ENCODE measurements around the gene MOGAT2. TPM values are rescaled to one million over a fixed set of nuclear protein-coding genes. Genes with fewer than 3 reads are reported as not detected.

Gene MOGAT2
- total RNA-seq, 1 donor from 2014 or later: not detected

- TF ChIP-seq EZH2 (IDR thresholded peaks at IDR 0.05; ENCODE audit: insufficient read depth, low read length) (no peak), CTCF (IDR thresholded peaks at IDR 0.05; ENCODE audit: insufficient read depth, low read depth, low read length) (no peak)
- no peak overlapping the region for H3K4me3 Mint-ChIP-seq (ENCODE audit: unreplicated experiment)
- no peak overlapping the region for H3K27ac Mint-ChIP-seq (ENCODE audit: unreplicated experiment)
Measured at GRCh38 chr11:75725547-75726320, 8.1 kb downstream of the MOGAT2 start.

GRCh38 chr11:75728992-75729391, 11.4 kb downstream of the MOGAT2 start:
- H3K9ac ChIP-seq (ENCODE audit: low read length): no peak overlapping the region
- no peak overlapping the region for H3K4me2 ChIP-seq (ENCODE audit: low read length)
- no peaks in the 10 kb centered on the region for H3K27me3 ChIP-seq (ENCODE audit: insufficient read depth, low read length)
- FAIRE-seq (no peak), DNase-seq (ENCODE audit: low read depth) (no peak)
- H3K36me3 Mint-ChIP-seq (ENCODE audit: low read depth, unreplicated experiment): peaks cover 3% of the 10 kb centered on the region
- no peaks in the 10 kb centered on the region for H3K36me3 ChIP-seq (ENCODE audit: insufficient read depth, low read length)
- no peak overlapping the region for H3K4me3 Mint-ChIP-seq (ENCODE audit: unreplicated experiment)
- H3K27ac ChIP-seq (ENCODE audit: low read depth, low read length): no peak overlapping the region
- H3K4me3 ChIP-seq (ENCODE audit: insufficient read depth, low read depth, low read length): no peak overlapping the region
- H3K9me3 ChIP-seq (ENCODE audit: insufficient read depth, low read depth, low read length): no peaks in the 10 kb centered on the region
- no peaks in the 10 kb centered on the region for H3K79me2 ChIP-seq (ENCODE audit: insufficient read depth, low read length)
- TF ChIP-seq CTCF (IDR thresholded peaks at IDR 0.05; ENCODE audit: insufficient read depth, low read depth, low read length) (no peak), EZH2 (IDR thresholded peaks at IDR 0.05; ENCODE audit: insufficient read depth, low read length) (no peak)
- H4K20me1 ChIP-seq (ENCODE audit: insufficient read depth, low read length): no peaks in the 10 kb centered on the region
- peaks cover 5% of the 10 kb centered on the region for H3K4me1 ChIP-seq (ENCODE audit: insufficient read depth, low read length)
- H2AFZ ChIP-seq (ENCODE audit: low read depth, low read length): no peak overlapping the region
- H3K27me3 Mint-ChIP-seq (ENCODE audit: low read depth, unreplicated experiment): peaks cover 31% of the 10 kb centered on the region
- H3K9me3 Mint-ChIP-seq (ENCODE audit: unreplicated experiment): peaks cover 6% of the 10 kb centered on the region
- no peaks in the 10 kb centered on the region for H3K4me1 Mint-ChIP-seq (ENCODE audit: low read depth, unreplicated experiment)
- no peak overlapping the region for H3K27ac Mint-ChIP-seq (ENCODE audit: unreplicated experiment)

More at GRCh38 chr11:75725547-75726320, 8.1 kb downstream of the MOGAT2 start:
- H3K27me3 Mint-ChIP-seq (ENCODE audit: low read depth, unreplicated experiment): peaks cover 22% of the 10 kb centered on the region
- H2AFZ ChIP-seq (ENCODE audit: low read depth, low read length): no peak overlapping the region
- H3K9me3 ChIP-seq (ENCODE audit: insufficient read depth, low read depth, low read length): no peaks in the 10 kb centered on the region
- H3K4me3 ChIP-seq (ENCODE audit: insufficient read depth, low read depth, low read length): no peak overlapping the region
- no peaks in the 10 kb centered on the region for H3K9me3 Mint-ChIP-seq (ENCODE audit: unreplicated experiment)
- no peaks in the 10 kb centered on the region for H3K4me1 ChIP-seq (ENCODE audit: insufficient read depth, low read length)
- FAIRE-seq (no peak), DNase-seq (ENCODE audit: low read depth) (no peak)
- H3K36me3 ChIP-seq (ENCODE audit: insufficient read depth, low read length): no peaks in the 10 kb centered on the region
- H3K36me3 Mint-ChIP-seq (ENCODE audit: low read depth, unreplicated experiment): no peaks in the 10 kb centered on the region
- no peaks in the 10 kb centered on the region for H3K27me3 ChIP-seq (ENCODE audit: insufficient read depth, low read length)
- H3K79me2 ChIP-seq (ENCODE audit: insufficient read depth, low read length): no peaks in the 10 kb centered on the region
- no peak overlapping the region for H3K9ac ChIP-seq (ENCODE audit: low read length)
- H3K4me2 ChIP-seq (ENCODE audit: low read length): no peak overlapping the region
- no peaks in the 10 kb centered on the region for H3K4me1 Mint-ChIP-seq (ENCODE audit: low read depth, unreplicated experiment)
- H3K27ac ChIP-seq (ENCODE audit: low read depth, low read length): no peak overlapping the region
- H4K20me1 ChIP-seq (ENCODE audit: insufficient read depth, low read length): no peaks in the 10 kb centered on the region

- no peak for FAIRE-seq
- peaks cover 5% of the 10 kb centered on the region for H3K4me1 ChIP-seq (ENCODE audit: insufficient read depth, low read length)
- Mint-ChIP-seq H3K27me3 (ENCODE audit: low read depth, unreplicated experiment) (peaks cover 35% of the 10 kb centered on the region), H3K4me3 (ENCODE audit: unreplicated experiment) (no peak overlapping the region), H3K4me1 (ENCODE audit: low read depth, unreplicated experiment) (no peaks in the 10 kb centered on the region), H3K36me3 (ENCODE audit: low read depth, unreplicated experiment) (peaks cover 3% of the 10 kb centered on the region), H3K27ac (ENCODE audit: unreplicated experiment) (no peak overlapping the region), H3K9me3 (ENCODE audit: unreplicated experiment) (peaks cover 6% of the 10 kb centered on the region)
- no peaks in the 10 kb centered on the region for H3K27me3 ChIP-seq (ENCODE audit: insufficient read depth, low read length)
- H3K4me2 ChIP-seq (ENCODE audit: low read length): no peak overlapping the region
- H4K20me1 ChIP-seq (ENCODE audit: insufficient read depth, low read length): no peaks in the 10 kb centered on the region
- H3K4me3 ChIP-seq (ENCODE audit: insufficient read depth, low read depth, low read length): no peak overlapping the region
- no peak overlapping the region for H3K27ac ChIP-seq (ENCODE audit: low read depth, low read length)
- no peaks in the 10 kb centered on the region for H3K79me2 ChIP-seq (ENCODE audit: insufficient read depth, low read length)
- H3K9me3 ChIP-seq (ENCODE audit: insufficient read depth, low read depth, low read length): no peaks in the 10 kb centered on the region
- no peak for TF ChIP-seq EZH2 (IDR thresholded peaks at IDR 0.05; ENCODE audit: insufficient read depth, low read length)
- TF ChIP-seq CTCF (IDR thresholded peaks at IDR 0.05; ENCODE audit: insufficient read depth, low read depth, low read length): no peak
- DNase-seq (ENCODE audit: low read depth): no peak
- H2AFZ ChIP-seq (ENCODE audit: low read depth, low read length): no peak overlapping the region
- H3K36me3 ChIP-seq (ENCODE audit: insufficient read depth, low read length): no peaks in the 10 kb centered on the region
- no peak overlapping the region for H3K9ac ChIP-seq (ENCODE audit: low read length)
Measured at GRCh38 chr11:75731095-75731494, 13.5 kb downstream of the MOGAT2 start.

Data from astrocyte (in vitro differentiated cells and primary cell).